GM20000 (cell line): Measurements from ENCODE around the gene GIGYF1.
"Not testable (repeated sequence)": the region's sequence is repeated elsewhere in the genome, so short reads cannot be mapped to it uniquely, and the experiment has no call there.

Source experiments
- DNase-seq: peaks from one replicate; pipeline ENCODE4 v3.0.0; 2012; ENCODE audit warnings: low spot score
- CTCF ChIP-seq: IDR thresholded peaks from 2 replicates; pipeline ENCODE4 v1.5.1; 2012; ENCODE audit warnings: mild to moderate bottlenecking, control low read depth; ENCODE audit errors: extremely low read depth, missing control alignments

The GIGYF1 gene

GRCh38 chr7:100705753-100706671 lies 12.0 kb upstream of the GIGYF1 start, which contains the start of gene POP7:
POP7 (plus strand) TSS chr7:100706121; CDS start chr7:100706831, 710 bp downstream.
- peak; percentile 97 for DNase-seq
- no peak for TF ChIP-seq CTCF

- peak; percentile 86 for DNase-seq
- peak; percentile 80 for TF ChIP-seq CTCF
These were observed 11.3 kb upstream of the GIGYF1 start for GRCh38 chr7:100705320-100705752.

- not testable (repeated sequence) for DNase-seq
These were observed 7.0 kb upstream of the GIGYF1 start for GRCh38 chr7:100701089-100701488.

GRCh38 chr7:100699018-100699417 lies 5.0 kb upstream of the GIGYF1 start:
- DNase-seq = no peak
- TF ChIP-seq CTCF = no peak

- DNase-seq = no peak
- TF ChIP-seq CTCF = no peak
These were observed 2.1 kb upstream of the GIGYF1 start for GRCh38 chr7:100696123-100696521.

- TF ChIP-seq CTCF = no peak
- DNase-seq = peak; percentile 30
These were observed 545 bp downstream of the GIGYF1 start for GRCh38 chr7:100693312-100694097.

- no peak for TF ChIP-seq CTCF
- no peak for DNase-seq
These were observed 1.5 kb downstream of the GIGYF1 start for GRCh38 chr7:100692578-100692961.
